GM12878 (cell line): Measurements from ENCODE around the gene TCEANC2. TPM values are rescaled to one million over a fixed set of nuclear protein-coding genes. Genes with fewer than 3 reads are reported as not detected.

Experiments
- RCOR1 ChIP-seq: conservative IDR thresholded peaks from 2 replicates; pipeline ENCODE4 v1.6.1; 2012; ENCODE audit warnings: low read depth, low read length, improper control_type of control experiment
- SIX5 ChIP-seq: IDR thresholded peaks from 2 replicates; pipeline ENCODE4 v1.6.1; 2011; ENCODE audit warnings: mild to moderate bottlenecking, low read depth, low read length, moderate library complexity; ENCODE audit not compliant: severe bottlenecking
- ZBED1 ChIP-seq: IDR thresholded peaks from 2 replicates; pipeline ENCODE4 v1.6.1; 2016; ENCODE audit warnings: borderline replicate concordance
- ZZZ3 ChIP-seq: IDR thresholded peaks from 2 replicates; pipeline ENCODE4 v1.6.1; 2011; ENCODE audit warnings: low read depth; ENCODE audit not compliant: control insufficient read depth, insufficient read length
- polyA plus RNA-seq, 11 experiments: library from polyadenylated mRNA; depleted of rRNA in 4 of 11; unstranded in 6 of 11; stranded (reverse) in 5 of 11; fragments of >200 nt; fragmentation: Nextera tagmentation in 4 of 11; fragmentation: Illumina TruSeq in 1 of 11; extraction: Ambion mirVana in 4 of 11; extraction: Trizol in 1 of 11; gene quantifications; 1 replicate in 1 of 11; 2 replicates in 10 of 11; pipeline versions ENCODE4 v1.2.1 to v1.2.3, GENCODE V29; 2011 to 2016; ENCODE audit warnings: inconsistent platforms in 2 of 11, missing spikeins in 2 of 11, low read depth in 1 of 11
- total RNA-seq, 4 experiments: library from RNA; depleted of rRNA in 3 of 4; stranded (reverse); fragments of >200 nt in 3 of 4; fragmentation: Illumina TruSeq in 1 of 4; extraction: Trizol in 1 of 4; gene quantifications; 2 replicates each; pipeline versions ENCODE4 v1.2.1 to v1.2.3, GENCODE V29; 2013 to 2021
- TF ChIP-seq, protein P1 (sequence below): fragments of 450-650 bp; IDR thresholded peaks from 2 replicates; pipeline ENCODE4 v1.6.1; 2016; ENCODE audit warnings: mild to moderate bottlenecking, moderate library complexity, borderline replicate concordance
- TF ChIP-seq, protein P2 (sequence below): IDR thresholded peaks from 2 replicates; pipeline ENCODE4 v1.6.1; 2012; ENCODE audit warnings: low read length, inconsistent platforms

TCEANC2 gene
- total and polyA plus RNA-seq, 10 of the 15 experiments (the other 5 are each of a cell fraction or from before 2014, with no cell fraction given) = 4.4 to 13.2 (median 6.4) TPM

GRCh38 chr1:54136269-54136896 is 83.0 kb downstream of the TCEANC2 start (continued):
- TF ChIP-seq, protein P1, sequence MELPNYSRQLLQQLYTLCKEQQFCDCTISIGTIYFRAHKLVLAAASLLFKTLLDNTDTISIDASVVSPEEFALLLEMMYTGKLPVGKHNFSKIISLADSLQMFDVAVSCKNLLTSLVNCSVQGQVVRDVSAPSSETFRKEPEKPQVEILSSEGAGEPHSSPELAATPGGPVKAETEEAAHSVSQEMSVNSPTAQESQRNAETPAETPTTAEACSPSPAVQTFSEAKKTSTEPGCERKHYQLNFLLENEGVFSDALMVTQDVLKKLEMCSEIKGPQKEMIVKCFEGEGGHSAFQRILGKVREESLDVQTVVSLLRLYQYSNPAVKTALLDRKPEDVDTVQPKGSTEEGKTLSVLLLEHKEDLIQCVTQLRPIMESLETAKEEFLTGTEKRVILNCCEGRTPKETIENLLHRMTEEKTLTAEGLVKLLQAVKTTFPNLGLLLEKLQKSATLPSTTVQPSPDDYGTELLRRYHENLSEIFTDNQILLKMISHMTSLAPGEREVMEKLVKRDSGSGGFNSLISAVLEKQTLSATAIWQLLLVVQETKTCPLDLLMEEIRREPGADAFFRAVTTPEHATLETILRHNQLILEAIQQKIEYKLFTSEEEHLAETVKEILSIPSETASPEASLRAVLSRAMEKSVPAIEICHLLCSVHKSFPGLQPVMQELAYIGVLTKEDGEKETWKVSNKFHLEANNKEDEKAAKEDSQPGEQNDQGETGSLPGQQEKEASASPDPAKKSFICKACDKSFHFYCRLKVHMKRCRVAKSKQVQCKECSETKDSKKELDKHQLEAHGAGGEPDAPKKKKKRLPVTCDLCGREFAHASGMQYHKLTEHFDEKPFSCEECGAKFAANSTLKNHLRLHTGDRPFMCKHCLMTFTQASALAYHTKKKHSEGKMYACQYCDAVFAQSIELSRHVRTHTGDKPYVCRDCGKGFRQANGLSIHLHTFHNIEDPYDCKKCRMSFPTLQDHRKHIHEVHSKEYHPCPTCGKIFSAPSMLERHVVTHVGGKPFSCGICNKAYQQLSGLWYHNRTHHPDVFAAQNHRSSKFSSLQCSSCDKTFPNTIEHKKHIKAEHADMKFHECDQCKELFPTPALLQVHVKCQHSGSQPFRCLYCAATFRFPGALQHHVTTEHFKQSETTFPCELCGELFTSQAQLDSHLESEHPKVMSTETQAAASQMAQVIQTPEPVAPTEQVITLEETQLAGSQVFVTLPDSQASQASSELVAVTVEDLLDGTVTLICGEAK = no peak
- TF ChIP-seq, protein P2, sequence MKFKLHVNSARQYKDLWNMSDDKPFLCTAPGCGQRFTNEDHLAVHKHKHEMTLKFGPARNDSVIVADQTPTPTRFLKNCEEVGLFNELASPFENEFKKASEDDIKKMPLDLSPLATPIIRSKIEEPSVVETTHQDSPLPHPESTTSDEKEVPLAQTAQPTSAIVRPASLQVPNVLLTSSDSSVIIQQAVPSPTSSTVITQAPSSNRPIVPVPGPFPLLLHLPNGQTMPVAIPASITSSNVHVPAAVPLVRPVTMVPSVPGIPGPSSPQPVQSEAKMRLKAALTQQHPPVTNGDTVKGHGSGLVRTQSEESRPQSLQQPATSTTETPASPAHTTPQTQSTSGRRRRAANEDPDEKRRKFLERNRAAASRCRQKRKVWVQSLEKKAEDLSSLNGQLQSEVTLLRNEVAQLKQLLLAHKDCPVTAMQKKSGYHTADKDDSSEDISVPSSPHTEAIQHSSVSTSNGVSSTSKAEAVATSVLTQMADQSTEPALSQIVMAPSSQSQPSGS = no peak
- TF ChIP-seq SIX5 = no peak
- TF ChIP-seq ZZZ3 = no peak
- no peak for TF ChIP-seq RCOR1
- TF ChIP-seq ZBED1 = no peak
